Mesothelial cell of epicardium (in vitro differentiated cells): ENCODE measurements around the gene DNM1L. TPM values are rescaled to one million over a fixed set of nuclear protein-coding genes. Genes with fewer than 3 reads are reported as not detected.
"Not testable (repeated sequence)": the region's sequence is repeated elsewhere in the genome, so short reads cannot be mapped to it uniquely, and the experiment has no call there.

Experiments
- DNase-seq, 2 experiments: peaks; one replicate each; pipeline ENCODE4 v3.0.0; 2021; ENCODE audit warnings: low spot score in 2 of 2; ENCODE audit not compliant: unreplicated experiment in 2 of 2
- H3K27ac Mint-ChIP-seq: 2 replicates; pipeline ENCODE4 v1.8.0; 2021; ENCODE audit warnings: mixed read lengths
- H3K27me3 Mint-ChIP-seq: 2 replicates; pipeline ENCODE4 v1.8.0; 2021; ENCODE audit warnings: low read depth, mixed read lengths
- H3K36me3 Mint-ChIP-seq: 2 replicates; pipeline ENCODE4 v1.8.0; 2021; ENCODE audit warnings: mixed read lengths
- H3K4me1 Mint-ChIP-seq: 2 replicates; pipeline ENCODE4 v1.8.0; 2021; ENCODE audit warnings: mixed read lengths
- H3K4me3 Mint-ChIP-seq: 2 replicates; pipeline ENCODE4 v1.8.0; 2021; ENCODE audit warnings: mild to moderate bottlenecking, moderate library complexity, mixed read lengths
- H3K9me3 Mint-ChIP-seq: 2 replicates; pipeline ENCODE4 v1.8.0; 2021; ENCODE audit warnings: mixed read lengths
- total RNA-seq: library from RNA; stranded (reverse); gene quantifications from 3 replicates; pipeline ENCODE4 v1.2.1, GENCODE V29; 2021
- TF ChIP-seq, protein P1 (sequence below): fragments of 200-600 bp; sonication (generic); IDR thresholded peaks from one replicate; pipeline ENCODE4 v1.5.0; 2021; ENCODE audit warnings: antibody characterized with exemption; ENCODE audit not compliant: unreplicated experiment

The DNM1L gene
- total RNA-seq, 1 donor from 2014 or later, result 86.9 TPM

DNA sequence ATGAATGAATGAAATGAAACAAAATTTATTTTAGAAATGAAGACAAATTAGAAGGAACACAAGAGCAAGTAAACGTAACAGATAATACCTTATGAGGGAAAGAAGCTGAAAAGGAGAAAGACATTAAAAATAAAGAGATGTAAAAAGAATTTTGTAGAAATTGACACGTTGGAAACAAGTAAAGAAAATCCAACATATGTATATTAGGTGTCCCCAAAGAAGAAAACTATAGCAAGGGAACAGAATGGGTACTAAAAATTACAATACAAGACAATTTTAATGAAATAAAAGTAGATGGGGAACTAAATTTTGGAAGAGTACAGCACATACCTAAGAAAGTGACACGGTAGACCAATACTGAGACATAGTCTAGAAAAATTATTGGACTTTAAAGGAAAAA lies 16.7 kb downstream of the DNM1L start:
- H3K36me3 Mint-ChIP-seq, result peaks cover 31% of the 10 kb centered on the region
- TF ChIP-seq, protein P1, sequence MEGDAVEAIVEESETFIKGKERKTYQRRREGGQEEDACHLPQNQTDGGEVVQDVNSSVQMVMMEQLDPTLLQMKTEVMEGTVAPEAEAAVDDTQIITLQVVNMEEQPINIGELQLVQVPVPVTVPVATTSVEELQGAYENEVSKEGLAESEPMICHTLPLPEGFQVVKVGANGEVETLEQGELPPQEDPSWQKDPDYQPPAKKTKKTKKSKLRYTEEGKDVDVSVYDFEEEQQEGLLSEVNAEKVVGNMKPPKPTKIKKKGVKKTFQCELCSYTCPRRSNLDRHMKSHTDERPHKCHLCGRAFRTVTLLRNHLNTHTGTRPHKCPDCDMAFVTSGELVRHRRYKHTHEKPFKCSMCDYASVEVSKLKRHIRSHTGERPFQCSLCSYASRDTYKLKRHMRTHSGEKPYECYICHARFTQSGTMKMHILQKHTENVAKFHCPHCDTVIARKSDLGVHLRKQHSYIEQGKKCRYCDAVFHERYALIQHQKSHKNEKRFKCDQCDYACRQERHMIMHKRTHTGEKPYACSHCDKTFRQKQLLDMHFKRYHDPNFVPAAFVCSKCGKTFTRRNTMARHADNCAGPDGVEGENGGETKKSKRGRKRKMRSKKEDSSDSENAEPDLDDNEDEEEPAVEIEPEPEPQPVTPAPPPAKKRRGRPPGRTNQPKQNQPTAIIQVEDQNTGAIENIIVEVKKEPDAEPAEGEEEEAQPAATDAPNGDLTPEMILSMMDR, result no peak
- no peak for DNase-seq
- H3K27ac Mint-ChIP-seq, result no peak overlapping the region
- H3K27me3 Mint-ChIP-seq, result no peaks in the 10 kb centered on the region
- no peak overlapping the region for H3K4me3 Mint-ChIP-seq
- peaks cover 2% of the 10 kb centered on the region for H3K4me1 Mint-ChIP-seq
- H3K9me3 Mint-ChIP-seq, result peaks cover 19% of the 10 kb centered on the region

GRCh38 chr12:32697445-32697844 lies 18.3 kb downstream of the DNM1L start:
- TF ChIP-seq, protein P1, result no peak
- Mint-ChIP-seq H3K36me3 (peaks cover 24% of the 10 kb centered on the region), H3K4me3 (no peak overlapping the region), H3K9me3 (peaks cover 17% of the 10 kb centered on the region), H3K27me3 (no peaks in the 10 kb centered on the region), H3K27ac (no peak overlapping the region), H3K4me1 (peaks cover 2% of the 10 kb centered on the region)
- no peak for DNase-seq

DNA sequence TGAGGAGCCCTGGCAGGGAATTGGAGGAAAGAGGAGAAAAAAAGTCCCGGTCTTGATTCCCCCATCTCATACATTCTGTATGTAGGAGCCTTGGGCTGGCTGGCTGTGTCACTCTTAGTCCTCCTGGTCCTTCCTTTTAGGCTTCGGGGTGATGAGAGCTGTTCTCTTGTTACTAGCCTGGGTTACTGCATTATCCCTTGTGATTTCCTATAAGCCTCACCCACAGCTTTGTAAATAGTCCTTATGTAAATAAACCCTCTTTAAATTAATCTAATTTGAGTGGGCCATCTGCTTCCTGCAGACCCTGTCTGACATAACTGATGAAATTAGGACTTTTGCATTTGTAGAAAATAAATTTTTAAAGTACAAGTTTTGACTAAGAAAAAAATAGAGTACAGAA lies 19.2 kb downstream of the DNM1L start:
- Mint-ChIP-seq H3K27me3 (no peaks in the 10 kb centered on the region), H3K4me3 (no peak overlapping the region), H3K9me3 (peaks cover 17% of the 10 kb centered on the region), H3K36me3 (peaks cover 27% of the 10 kb centered on the region), H3K4me1 (peaks cover 3% of the 10 kb centered on the region), H3K27ac (no peak overlapping the region)
- DNase-seq, result no peak
- TF ChIP-seq, protein P1, result no peak

- DNase-seq, H3K27me3 Mint-ChIP-seq, H3K4me3 Mint-ChIP-seq, H3K4me1 Mint-ChIP-seq, H3K27ac Mint-ChIP-seq: not testable (repeated sequence)
- peaks cover 15% of the 10 kb centered on the region for H3K9me3 Mint-ChIP-seq
- H3K36me3 Mint-ChIP-seq, result peaks cover 22% of the 10 kb centered on the region
Measured at GRCh38 chr12:32699437-32699836, 20.3 kb downstream of the DNM1L start.

DNA sequence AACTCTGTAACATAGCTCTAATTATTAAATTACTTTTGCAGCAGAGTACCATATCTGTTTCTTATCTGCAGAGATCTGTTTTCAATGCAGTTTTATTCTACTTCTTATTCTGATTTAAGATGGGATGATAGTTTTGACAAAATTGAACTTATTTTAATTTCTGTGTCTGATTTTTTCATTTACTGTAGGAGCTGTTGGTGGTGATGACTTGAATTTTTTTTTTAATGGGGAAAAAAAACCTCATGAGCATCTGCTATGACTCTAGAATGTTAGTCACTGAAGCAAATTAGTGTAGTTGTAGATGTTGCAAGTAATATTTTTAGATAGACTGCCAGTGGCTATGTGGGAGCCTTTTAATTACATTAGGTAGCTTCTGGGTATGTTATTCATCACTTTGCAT lies 23.4 kb downstream of the DNM1L start:
- Mint-ChIP-seq H3K27ac (no peak overlapping the region), H3K4me3 (no peak overlapping the region), H3K9me3 (no peaks in the 10 kb centered on the region), H3K4me1 (peaks cover 9% of the 10 kb centered on the region), H3K27me3 (no peaks in the 10 kb centered on the region), H3K36me3 (peaks cover 9% of the 10 kb centered on the region)
- TF ChIP-seq, protein P1, result no peak
- no peak for DNase-seq

DNA sequence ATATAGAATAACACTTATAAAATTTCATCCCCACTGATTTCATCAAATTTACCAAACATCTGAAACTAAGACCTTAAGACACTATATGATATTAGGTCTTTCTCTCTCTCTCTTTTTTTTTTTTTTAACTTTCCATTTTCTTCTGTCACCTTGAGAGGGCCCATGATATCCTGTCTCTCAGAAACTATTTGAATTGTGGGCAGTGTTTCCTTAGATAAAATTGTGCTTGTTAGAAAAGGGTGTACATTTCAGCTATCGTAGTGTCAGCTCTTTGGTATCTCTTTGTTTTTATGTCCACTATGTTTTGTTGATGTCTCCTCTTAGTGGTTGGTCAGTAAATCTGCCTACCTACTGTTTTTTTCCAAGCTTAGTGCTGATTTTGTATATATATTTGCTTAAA lies 23.8 kb downstream of the DNM1L start:
- no peak for DNase-seq
- Mint-ChIP-seq H3K27ac (no peak overlapping the region), H3K4me1 (peaks cover 8% of the 10 kb centered on the region), H3K36me3 (peaks cover 9% of the 10 kb centered on the region), H3K4me3 (no peak overlapping the region), H3K9me3 (no peaks in the 10 kb centered on the region), H3K27me3 (no peaks in the 10 kb centered on the region)
- TF ChIP-seq, protein P1, result no peak
